Measurements from ENCODE around the gene ABI3BP. TPM values are rescaled to one million over a fixed set of nuclear protein-coding genes. Genes with fewer than 3 reads are reported as not detected.

The ABI3BP gene
- total RNA-seq, 1 experiment from 2014 or later = 0.15 TPM

DNA sequence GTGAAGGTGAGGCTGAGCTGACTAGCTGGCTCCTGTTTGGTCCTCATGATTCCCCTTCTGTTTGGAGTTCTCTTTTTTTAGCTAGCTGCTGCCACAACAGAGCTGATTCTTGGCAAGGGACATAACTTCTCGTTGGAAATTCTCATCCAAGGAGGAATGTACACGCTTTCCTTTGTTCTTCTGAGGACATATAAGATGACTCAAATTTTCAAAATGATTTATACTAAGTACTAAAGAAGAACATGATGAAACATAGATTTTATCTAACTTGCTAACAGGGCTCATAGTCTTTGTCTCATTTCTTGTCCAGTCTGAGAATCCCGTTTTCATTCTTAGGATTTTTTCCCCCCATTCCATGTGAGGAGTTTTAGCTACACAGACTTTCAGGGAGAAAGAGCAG lies 286.9 kb downstream of the ABI3BP start:
- Histone ChIP-seq H3K4me1 (ENCODE audit: control insufficient read depth in 1 of 2, insufficient read depth in 2 of 2, low read length in 2 of 2) (peaks cover 5 to 17% of the 10 kb centered on the region in 2 experiments; a peak in 3 of 4 replicates), H3K27ac (ENCODE audit: low read depth, low read length) (no peak overlapping the region), H2AFZ (ENCODE audit: low read depth, low read length, poor library complexity, severe bottlenecking) (no peak overlapping the region), H4K20me1 (ENCODE audit: insufficient read depth) (peaks cover 3% of the 10 kb centered on the region; the same call in 1 of the 2 replicates), H3K79me2 (ENCODE audit: insufficient read depth, low read length) (peaks cover 16% of the 10 kb centered on the region), H3K36me3 (ENCODE audit: control insufficient read depth in 1 of 2, insufficient read depth in 2 of 2, low read length in 2 of 2) (peaks cover under 1 to 5% of the 10 kb centered on the region in 2 experiments; a peak in 2 of 4 replicates), H3K27me3 (ENCODE audit: insufficient read depth, low read length) (no peaks in the 10 kb centered on the region), H3K9ac (ENCODE audit: low read length) (no peak overlapping the region), H3K4me3 (replicated peaks in 1 of 2; ENCODE audit: low read depth in 1 of 2, low read length in 2 of 2) (no peak overlapping the region), H3K4me2 (ENCODE audit: low read length) (no peak overlapping the region), H3K9me3 (ENCODE audit: control insufficient read depth in 1 of 2, insufficient read depth in 1 of 2, low read depth in 1 of 2, low read length in 2 of 2) (no peaks in the 10 kb centered on the region), H3K9me2 (ENCODE audit: insufficient read depth) (no peaks in the 10 kb centered on the region)
- intact Hi-C loops (cut with micrococcal nuclease) = no loop called here
- ATAC-seq = no peak
- POLR2A ChIA-PET = no interaction called here
- no TSS peak for BruUV-seq (replicated peaks)
- CTCF ChIA-PET = no interaction called here
- no peak for DNase-seq (ENCODE audit: low read depth, low spot score)
- RAD21 ChIA-PET (ENCODE audit: low non-redundant PET in 1 of 2, low total read pairs in 2 of 2, uncharacterized antibody in 2 of 2, unreplicated experiment in 2 of 2) = no interaction called here
- TF ChIP-seq EGR1 (IDR thresholded peaks at IDR 0.05; ENCODE audit: low read depth) (no peak), JUND (IDR thresholded peaks at IDR 0.05) (no peak), SRF (IDR thresholded peaks at IDR 0.05; ENCODE audit: low read depth) (no peak), SIN3A (IDR thresholded peaks at IDR 0.05; ENCODE audit: low read depth) (no peak)
- TF ChIP-seq, protein P1, sequence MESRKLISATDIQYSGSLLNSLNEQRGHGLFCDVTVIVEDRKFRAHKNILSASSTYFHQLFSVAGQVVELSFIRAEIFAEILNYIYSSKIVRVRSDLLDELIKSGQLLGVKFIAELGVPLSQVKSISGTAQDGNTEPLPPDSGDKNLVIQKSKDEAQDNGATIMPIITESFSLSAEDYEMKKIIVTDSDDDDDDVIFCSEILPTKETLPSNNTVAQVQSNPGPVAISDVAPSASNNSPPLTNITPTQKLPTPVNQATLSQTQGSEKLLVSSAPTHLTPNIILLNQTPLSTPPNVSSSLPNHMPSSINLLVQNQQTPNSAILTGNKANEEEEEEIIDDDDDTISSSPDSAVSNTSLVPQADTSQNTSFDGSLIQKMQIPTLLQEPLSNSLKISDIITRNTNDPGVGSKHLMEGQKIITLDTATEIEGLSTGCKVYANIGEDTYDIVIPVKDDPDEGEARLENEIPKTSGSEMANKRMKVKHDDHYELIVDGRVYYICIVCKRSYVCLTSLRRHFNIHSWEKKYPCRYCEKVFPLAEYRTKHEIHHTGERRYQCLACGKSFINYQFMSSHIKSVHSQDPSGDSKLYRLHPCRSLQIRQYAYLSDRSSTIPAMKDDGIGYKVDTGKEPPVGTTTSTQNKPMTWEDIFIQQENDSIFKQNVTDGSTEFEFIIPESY (IDR thresholded peaks at IDR 0.05; ENCODE audit: extremely low read depth, insufficient replicate concordance, low read length) = no peak

DNA sequence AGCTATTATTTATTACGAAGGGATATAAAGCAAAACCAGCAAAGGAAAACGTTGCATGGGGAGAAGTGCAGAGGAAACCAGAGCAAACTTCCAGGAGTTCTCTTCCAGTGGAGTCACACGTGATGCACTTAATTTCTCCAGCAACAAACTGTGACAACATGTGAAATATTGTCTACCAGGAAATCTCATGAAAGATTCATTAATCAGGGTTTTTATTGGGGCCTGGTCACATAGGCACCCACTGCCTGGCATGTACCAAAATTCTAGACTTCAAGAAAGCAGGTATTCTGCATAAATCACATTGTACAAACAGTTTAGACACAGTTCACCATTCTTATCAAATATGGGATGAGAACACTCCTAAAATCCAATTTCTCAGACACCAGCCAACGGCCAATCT lies 289.4 kb downstream of the ABI3BP start:
- DNase-seq (ENCODE audit: low read depth, low spot score) (no peak), ATAC-seq (no peak)
- no peaks in the 10 kb centered on the region for H4K20me1 ChIP-seq (ENCODE audit: insufficient read depth)
- no peak overlapping the region for H3K27ac ChIP-seq (ENCODE audit: low read depth, low read length)
- H3K9ac ChIP-seq (ENCODE audit: low read length) = no peak overlapping the region
- no peaks in the 10 kb centered on the region for H3K36me3 ChIP-seq (ENCODE audit: control insufficient read depth in 1 of 2, insufficient read depth in 2 of 2, low read length in 2 of 2)
- H3K4me2 ChIP-seq (ENCODE audit: low read length) = no peak overlapping the region
- BruUV-seq (replicated peaks) = no TSS peak
- ChIA-PET CTCF (no interaction called here), RAD21 (ENCODE audit: low non-redundant PET in 1 of 2, low total read pairs in 2 of 2, uncharacterized antibody in 2 of 2, unreplicated experiment in 2 of 2) (no interaction called here), POLR2A (no interaction called here)
- H3K9me2 ChIP-seq (ENCODE audit: insufficient read depth) = no peaks in the 10 kb centered on the region
- intact Hi-C loops (cut with micrococcal nuclease) = no loop called here
- H3K9me3 ChIP-seq (ENCODE audit: control insufficient read depth in 1 of 2, insufficient read depth in 1 of 2, low read depth in 1 of 2, low read length in 2 of 2) = no peaks in the 10 kb centered on the region
- no peaks in the 10 kb centered on the region for H3K79me2 ChIP-seq (ENCODE audit: insufficient read depth, low read length)
- H2AFZ ChIP-seq (ENCODE audit: low read depth, low read length, poor library complexity, severe bottlenecking) = no peak overlapping the region
- no peak overlapping the region for H3K4me3 ChIP-seq (replicated peaks in 1 of 2; ENCODE audit: low read depth in 1 of 2, low read length in 2 of 2)
- H3K4me1 ChIP-seq (ENCODE audit: control insufficient read depth in 1 of 2, insufficient read depth in 2 of 2, low read length in 2 of 2) = peaks cover 5 to 9% of the 10 kb centered on the region in 2 experiments; a peak in 3 of 4 replicates
- H3K27me3 ChIP-seq (ENCODE audit: insufficient read depth, low read length) = no peaks in the 10 kb centered on the region
- TF ChIP-seq, protein P2, sequence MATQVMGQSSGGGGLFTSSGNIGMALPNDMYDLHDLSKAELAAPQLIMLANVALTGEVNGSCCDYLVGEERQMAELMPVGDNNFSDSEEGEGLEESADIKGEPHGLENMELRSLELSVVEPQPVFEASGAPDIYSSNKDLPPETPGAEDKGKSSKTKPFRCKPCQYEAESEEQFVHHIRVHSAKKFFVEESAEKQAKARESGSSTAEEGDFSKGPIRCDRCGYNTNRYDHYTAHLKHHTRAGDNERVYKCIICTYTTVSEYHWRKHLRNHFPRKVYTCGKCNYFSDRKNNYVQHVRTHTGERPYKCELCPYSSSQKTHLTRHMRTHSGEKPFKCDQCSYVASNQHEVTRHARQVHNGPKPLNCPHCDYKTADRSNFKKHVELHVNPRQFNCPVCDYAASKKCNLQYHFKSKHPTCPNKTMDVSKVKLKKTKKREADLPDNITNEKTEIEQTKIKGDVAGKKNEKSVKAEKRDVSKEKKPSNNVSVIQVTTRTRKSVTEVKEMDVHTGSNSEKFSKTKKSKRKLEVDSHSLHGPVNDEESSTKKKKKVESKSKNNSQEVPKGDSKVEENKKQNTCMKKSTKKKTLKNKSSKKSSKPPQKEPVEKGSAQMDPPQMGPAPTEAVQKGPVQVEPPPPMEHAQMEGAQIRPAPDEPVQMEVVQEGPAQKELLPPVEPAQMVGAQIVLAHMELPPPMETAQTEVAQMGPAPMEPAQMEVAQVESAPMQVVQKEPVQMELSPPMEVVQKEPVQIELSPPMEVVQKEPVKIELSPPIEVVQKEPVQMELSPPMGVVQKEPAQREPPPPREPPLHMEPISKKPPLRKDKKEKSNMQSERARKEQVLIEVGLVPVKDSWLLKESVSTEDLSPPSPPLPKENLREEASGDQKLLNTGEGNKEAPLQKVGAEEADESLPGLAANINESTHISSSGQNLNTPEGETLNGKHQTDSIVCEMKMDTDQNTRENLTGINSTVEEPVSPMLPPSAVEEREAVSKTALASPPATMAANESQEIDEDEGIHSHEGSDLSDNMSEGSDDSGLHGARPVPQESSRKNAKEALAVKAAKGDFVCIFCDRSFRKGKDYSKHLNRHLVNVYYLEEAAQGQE (IDR thresholded peaks at IDR 0.05; ENCODE audit: low read depth) = no peak
- TF ChIP-seq, protein P3, sequence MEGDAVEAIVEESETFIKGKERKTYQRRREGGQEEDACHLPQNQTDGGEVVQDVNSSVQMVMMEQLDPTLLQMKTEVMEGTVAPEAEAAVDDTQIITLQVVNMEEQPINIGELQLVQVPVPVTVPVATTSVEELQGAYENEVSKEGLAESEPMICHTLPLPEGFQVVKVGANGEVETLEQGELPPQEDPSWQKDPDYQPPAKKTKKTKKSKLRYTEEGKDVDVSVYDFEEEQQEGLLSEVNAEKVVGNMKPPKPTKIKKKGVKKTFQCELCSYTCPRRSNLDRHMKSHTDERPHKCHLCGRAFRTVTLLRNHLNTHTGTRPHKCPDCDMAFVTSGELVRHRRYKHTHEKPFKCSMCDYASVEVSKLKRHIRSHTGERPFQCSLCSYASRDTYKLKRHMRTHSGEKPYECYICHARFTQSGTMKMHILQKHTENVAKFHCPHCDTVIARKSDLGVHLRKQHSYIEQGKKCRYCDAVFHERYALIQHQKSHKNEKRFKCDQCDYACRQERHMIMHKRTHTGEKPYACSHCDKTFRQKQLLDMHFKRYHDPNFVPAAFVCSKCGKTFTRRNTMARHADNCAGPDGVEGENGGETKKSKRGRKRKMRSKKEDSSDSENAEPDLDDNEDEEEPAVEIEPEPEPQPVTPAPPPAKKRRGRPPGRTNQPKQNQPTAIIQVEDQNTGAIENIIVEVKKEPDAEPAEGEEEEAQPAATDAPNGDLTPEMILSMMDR (IDR thresholded peaks at IDR 0.05 in 2 of 3, conservative IDR thresholded peaks at IDR 0.05 in 1 of 3; ENCODE audit: borderline replicate concordance in 1 of 3, insufficient read depth in 1 of 3, low read depth in 2 of 3, low read length in 2 of 3) = no peak
- no peak for TF ChIP-seq YY1 (IDR thresholded peaks at IDR 0.05; ENCODE audit: extremely low read depth, insufficient replicate concordance, low read depth, low read length)
- TF ChIP-seq POLR2AphosphoS5 (IDR thresholded peaks at IDR 0.05; ENCODE audit: low read depth, low read length) = no peak
- no peak for TF ChIP-seq SRF (IDR thresholded peaks at IDR 0.05; ENCODE audit: low read depth)
- no peak for TF ChIP-seq EZH2phosphoT487 (IDR thresholded peaks at IDR 0.05; ENCODE audit: borderline replicate concordance)
- no peak for TF ChIP-seq CEBPB (IDR thresholded peaks at IDR 0.05; ENCODE audit: low read depth)
- TF ChIP-seq CBX3 (IDR thresholded peaks at IDR 0.05; ENCODE audit: low read depth) = no peak
- no peak for TF ChIP-seq ZNF274 (IDR thresholded peaks at IDR 0.05; ENCODE audit: low read depth, low read length)
